Measurements from ENCODE around the gene VSTM2A. TPM values are rescaled to one million over a fixed set of nuclear protein-coding genes. Genes with fewer than 3 reads are reported as not detected.

The VSTM2A gene
- total RNA-seq, 1 experiment from 2014 or later = not detected

GRCh38 chr7:54615537-54615936 is 73.4 kb downstream of the VSTM2A start:
- Histone ChIP-seq H2AFZ (ENCODE audit: low read depth, low read length, poor library complexity, severe bottlenecking) (no peak overlapping the region), H3K4me3 (replicated peaks in 1 of 2; ENCODE audit: low read depth in 1 of 2, low read length in 2 of 2) (no peak overlapping the region), H4K20me1 (ENCODE audit: insufficient read depth) (no peaks in the 10 kb centered on the region), H3K4me1 (ENCODE audit: control insufficient read depth in 1 of 2, insufficient read depth in 2 of 2, low read length in 2 of 2) (no peaks in the 10 kb centered on the region), H3K27ac (ENCODE audit: low read depth, low read length) (no peak overlapping the region), H3K4me2 (ENCODE audit: low read length) (no peak overlapping the region), H3K79me2 (ENCODE audit: insufficient read depth, low read length) (no peaks in the 10 kb centered on the region), H3K9me2 (ENCODE audit: insufficient read depth) (no peaks in the 10 kb centered on the region), H3K36me3 (ENCODE audit: control insufficient read depth in 1 of 2, insufficient read depth in 2 of 2, low read length in 2 of 2) (no peaks in the 10 kb centered on the region), H3K27me3 (ENCODE audit: insufficient read depth, low read length) (no peaks in the 10 kb centered on the region), H3K9ac (ENCODE audit: low read length) (no peak overlapping the region), H3K9me3 (ENCODE audit: control insufficient read depth in 1 of 2, insufficient read depth in 1 of 2, low read depth in 1 of 2, low read length in 2 of 2) (no peaks in the 10 kb centered on the region)
- no peak for DNase-seq (ENCODE audit: low read depth, low spot score)
- CTCF ChIA-PET = no interaction called here
- ATAC-seq = no peak
- intact Hi-C loops (cut with micrococcal nuclease) = no loop called here
- TF ChIP-seq EGR1 (IDR thresholded peaks at IDR 0.05; ENCODE audit: low read depth) (no peak), POLR2A (IDR thresholded peaks at IDR 0.05; ENCODE audit: borderline replicate concordance, extremely low read depth, insufficient read depth, insufficient read length) (no peak), YY1 (IDR thresholded peaks at IDR 0.05; ENCODE audit: extremely low read depth, insufficient replicate concordance, low read depth, low read length) (no peak), ATF3 (IDR thresholded peaks at IDR 0.05) (no peak), ZNF274 (IDR thresholded peaks at IDR 0.05; ENCODE audit: low read depth, low read length) (no peak), EZH2 (IDR thresholded peaks at IDR 0.05) (no peak), RAD21 (IDR thresholded peaks at IDR 0.05; ENCODE audit: low read depth) (no peak), SP1 (IDR thresholded peaks at IDR 0.05; ENCODE audit: low read depth) (no peak), ZBTB33 (IDR thresholded peaks at IDR 0.05; ENCODE audit: extremely low read depth, insufficient replicate concordance, low read length) (no peak), ELF1 (IDR thresholded peaks at IDR 0.05; ENCODE audit: borderline replicate concordance, low read depth) (no peak)
- POLR2A ChIA-PET = no interaction called here
- RAD21 ChIA-PET (ENCODE audit: low non-redundant PET in 1 of 2, low total read pairs in 2 of 2, uncharacterized antibody in 2 of 2, unreplicated experiment in 2 of 2) = no interaction called here
- BruUV-seq (replicated peaks) = no TSS peak

Other genes with a start within 250 kb of the VSTM2A start
- 147 TPM for gene SEC61G, start 216.8 kb downstream of the VSTM2A start, total RNA-seq (2021; ENCODE audit: unreplicated experiment)

Data from HCT116 (cell line).